Gastrocnemius medialis (tissue), 4 donors: ENCODE data around the gene CELF4.

Experiments used
- CTCF ChIP-seq, 5 experiments: fragments of 450-650 bp in 3 of 5; fragments of 200-600 bp in 2 of 5; sonication (generic) in 2 of 5; IDR thresholded peaks in 4 of 5; conservative IDR thresholded peaks in 1 of 5; 1 replicate in 4 of 5; 2 replicates in 1 of 5; pipeline ENCODE4 v1.5.1; 2016 to 2019; ENCODE audit warnings: antibody characterized with exemption in 5 of 5, mild to moderate bottlenecking in 3 of 5, moderate library complexity in 3 of 5
- POLR2A ChIP-seq, 2 donors: fragments of 450-650 bp; IDR thresholded peaks; one replicate each; pipeline ENCODE4 v1.6.1; 2017; ENCODE audit warnings: antibody characterized with exemption in 2 of 2, mild to moderate bottlenecking in 2 of 2, moderate library complexity in 2 of 2

- TF ChIP-seq CTCF (IDR thresholded peaks at IDR 0.05 in 4 of 5, conservative IDR thresholded peaks at IDR 0.05 in 1 of 5) (no peak), POLR2A (IDR thresholded peaks at IDR 0.05) (no peak)
Measured at GRCh38 chr18:37275237-37275741, 290.3 kb downstream of the CELF4 start.
